ENCODE results near the gene ADAT3.

ADAT3 gene

GRCh38 chr19:1923319-1923718 lies 18.1 kb downstream of the ADAT3 start:
- peaks cover 8% of the 10 kb centered on the region for H3K27me3 ChIP-seq (ENCODE audit: control insufficient read depth, insufficient read depth, low read length, poor library complexity, severe bottlenecking)
- no peaks in the 10 kb centered on the region for H3K4me1 ChIP-seq (ENCODE audit: control insufficient read depth, insufficient read depth, low read length)
- H3K36me3 ChIP-seq (ENCODE audit: control insufficient read depth, insufficient read depth, low read length), result peaks cover 32% of the 10 kb centered on the region
- WGBS, 2 experiments, result 86 to 91% methylated on average over 8 of the region's 8 CpGs
- H3K27ac ChIP-seq (ENCODE audit: insufficient read depth, low read depth, low read length, poor library complexity, severe bottlenecking), result no peak overlapping the region
- H3K4me3 ChIP-seq (ENCODE audit: insufficient read depth, low read depth, low read length), result no peak overlapping the region
- no peaks in the 10 kb centered on the region for H3K9me3 ChIP-seq (ENCODE audit: control insufficient read depth, low read length)

- WGBS, 2 experiments, result 95% methylated on average over 35 of the region's 35 CpGs
- H3K27me3 ChIP-seq (ENCODE audit: control insufficient read depth, insufficient read depth, low read length, poor library complexity, severe bottlenecking), result peaks cover 17% of the 10 kb centered on the region
- no peak overlapping the region for H3K27ac ChIP-seq (ENCODE audit: insufficient read depth, low read depth, low read length, poor library complexity, severe bottlenecking)
- H3K4me1 ChIP-seq (ENCODE audit: control insufficient read depth, insufficient read depth, low read length), result no peaks in the 10 kb centered on the region
- peaks cover 24% of the 10 kb centered on the region for H3K36me3 ChIP-seq (ENCODE audit: control insufficient read depth, insufficient read depth, low read length)
- no peak overlapping the region for H3K4me3 ChIP-seq (ENCODE audit: insufficient read depth, low read depth, low read length)
- H3K9me3 ChIP-seq (ENCODE audit: control insufficient read depth, low read length), result no peaks in the 10 kb centered on the region
Measured at GRCh38 chr19:1924320-1924961, 19.2 kb downstream of the ADAT3 start.

- H3K4me1 ChIP-seq (ENCODE audit: control insufficient read depth, insufficient read depth, low read length), result no peaks in the 10 kb centered on the region
- 95 to 96% methylated on average over 14 to 16 of the region's 16 CpGs for WGBS, 2 experiments
- no peak overlapping the region for H3K27ac ChIP-seq (ENCODE audit: insufficient read depth, low read depth, low read length, poor library complexity, severe bottlenecking)
- H3K9me3 ChIP-seq (ENCODE audit: control insufficient read depth, low read length), result no peaks in the 10 kb centered on the region
- no peak overlapping the region for H3K4me3 ChIP-seq (ENCODE audit: insufficient read depth, low read depth, low read length)
- H3K36me3 ChIP-seq (ENCODE audit: control insufficient read depth, insufficient read depth, low read length), result peaks cover 24% of the 10 kb centered on the region
- H3K27me3 ChIP-seq (ENCODE audit: control insufficient read depth, insufficient read depth, low read length, poor library complexity, severe bottlenecking), result peaks cover 17% of the 10 kb centered on the region
Measured at GRCh38 chr19:1925544-1925943, 20.3 kb downstream of the ADAT3 start.

- no peaks in the 10 kb centered on the region for H3K9me3 ChIP-seq (ENCODE audit: control insufficient read depth, low read length)
- H3K4me1 ChIP-seq (ENCODE audit: control insufficient read depth, insufficient read depth, low read length), result no peaks in the 10 kb centered on the region
- H3K27ac ChIP-seq (ENCODE audit: insufficient read depth, low read depth, low read length, poor library complexity, severe bottlenecking), result no peak overlapping the region
- peaks cover 2% of the 10 kb centered on the region for H3K36me3 ChIP-seq (ENCODE audit: control insufficient read depth, insufficient read depth, low read length)
- no peak overlapping the region for H3K4me3 ChIP-seq (ENCODE audit: insufficient read depth, low read depth, low read length)
- H3K27me3 ChIP-seq (ENCODE audit: control insufficient read depth, insufficient read depth, low read length, poor library complexity, severe bottlenecking), result peaks cover 17% of the 10 kb centered on the region
- 22 to 24% methylated on average over 40 to 42 of the region's 42 CpGs for WGBS, 2 experiments
Measured at GRCh38 chr19:1929021-1929742, 24.0 kb downstream of the ADAT3 start.

- 94 to 98% methylated on average over 1 of the region's 1 CpG for WGBS, 2 experiments
- Histone ChIP-seq H3K4me1 (ENCODE audit: control insufficient read depth, insufficient read depth, low read length) (no peaks in the 10 kb centered on the region), H3K9me3 (ENCODE audit: control insufficient read depth, low read length) (no peaks in the 10 kb centered on the region), H3K27ac (ENCODE audit: insufficient read depth, low read depth, low read length, poor library complexity, severe bottlenecking) (no peak overlapping the region), H3K36me3 (ENCODE audit: control insufficient read depth, insufficient read depth, low read length) (no peaks in the 10 kb centered on the region), H3K4me3 (ENCODE audit: insufficient read depth, low read depth, low read length) (no peak overlapping the region), H3K27me3 (ENCODE audit: control insufficient read depth, insufficient read depth, low read length, poor library complexity, severe bottlenecking) (peaks cover 17% of the 10 kb centered on the region)
Measured at GRCh38 chr19:1931445-1931844, 26.2 kb downstream of the ADAT3 start.

- WGBS, 2 experiments, result 79 to 81% methylated on average over 8 of the region's 8 CpGs
- Histone ChIP-seq H3K4me1 (ENCODE audit: control insufficient read depth, insufficient read depth, low read length) (no peaks in the 10 kb centered on the region), H3K9me3 (ENCODE audit: control insufficient read depth, low read length) (no peaks in the 10 kb centered on the region), H3K36me3 (ENCODE audit: control insufficient read depth, insufficient read depth, low read length) (no peaks in the 10 kb centered on the region), H3K27me3 (ENCODE audit: control insufficient read depth, insufficient read depth, low read length, poor library complexity, severe bottlenecking) (peaks cover 17% of the 10 kb centered on the region), H3K27ac (ENCODE audit: insufficient read depth, low read depth, low read length, poor library complexity, severe bottlenecking) (no peak overlapping the region), H3K4me3 (ENCODE audit: insufficient read depth, low read depth, low read length) (no peak overlapping the region)
Measured at GRCh38 chr19:1932395-1932794, 27.2 kb downstream of the ADAT3 start.

- H3K9me3 ChIP-seq (ENCODE audit: control insufficient read depth, low read length), result no peaks in the 10 kb centered on the region
- no peak overlapping the region for H3K27ac ChIP-seq (ENCODE audit: insufficient read depth, low read depth, low read length, poor library complexity, severe bottlenecking)
- no peaks in the 10 kb centered on the region for H3K36me3 ChIP-seq (ENCODE audit: control insufficient read depth, insufficient read depth, low read length)
- 83 to 88% methylated on average over 7 of the region's 7 CpGs for WGBS, 2 experiments
- H3K4me1 ChIP-seq (ENCODE audit: control insufficient read depth, insufficient read depth, low read length), result no peaks in the 10 kb centered on the region
- no peak overlapping the region for H3K4me3 ChIP-seq (ENCODE audit: insufficient read depth, low read depth, low read length)
- peaks cover 10% of the 10 kb centered on the region for H3K27me3 ChIP-seq (ENCODE audit: control insufficient read depth, insufficient read depth, low read length, poor library complexity, severe bottlenecking)
Measured at GRCh38 chr19:1933244-1933643, 28.0 kb downstream of the ADAT3 start.

- H3K4me1 ChIP-seq (ENCODE audit: control insufficient read depth, insufficient read depth, low read length), result no peaks in the 10 kb centered on the region
- no peak overlapping the region for H3K27ac ChIP-seq (ENCODE audit: insufficient read depth, low read depth, low read length, poor library complexity, severe bottlenecking)
- no peaks in the 10 kb centered on the region for H3K36me3 ChIP-seq (ENCODE audit: control insufficient read depth, insufficient read depth, low read length)
- H3K9me3 ChIP-seq (ENCODE audit: control insufficient read depth, low read length), result no peaks in the 10 kb centered on the region
- H3K27me3 ChIP-seq (ENCODE audit: control insufficient read depth, insufficient read depth, low read length, poor library complexity, severe bottlenecking), result peaks cover 3% of the 10 kb centered on the region
- WGBS, 2 experiments, result 92 to 93% methylated on average over 8 of the region's 8 CpGs
- no peak overlapping the region for H3K4me3 ChIP-seq (ENCODE audit: insufficient read depth, low read depth, low read length)
Measured at GRCh38 chr19:1933942-1934341, 28.7 kb downstream of the ADAT3 start.

GRCh38 chr19:1935484-1936208 lies 30.4 kb downstream of the ADAT3 start:
- WGBS, 2 experiments, result 88 to 89% methylated on average over 11 of the region's 11 CpGs
- Histone ChIP-seq H3K27me3 (ENCODE audit: control insufficient read depth, insufficient read depth, low read length, poor library complexity, severe bottlenecking) (no peaks in the 10 kb centered on the region), H3K4me1 (ENCODE audit: control insufficient read depth, insufficient read depth, low read length) (no peaks in the 10 kb centered on the region), H3K4me3 (ENCODE audit: insufficient read depth, low read depth, low read length) (no peak overlapping the region), H3K27ac (ENCODE audit: insufficient read depth, low read depth, low read length, poor library complexity, severe bottlenecking) (no peak overlapping the region), H3K9me3 (ENCODE audit: control insufficient read depth, low read length) (no peaks in the 10 kb centered on the region), H3K36me3 (ENCODE audit: control insufficient read depth, insufficient read depth, low read length) (no peaks in the 10 kb centered on the region)

GRCh38 chr19:1936430-1936829 lies 31.2 kb downstream of the ADAT3 start:
- Histone ChIP-seq H3K4me3 (ENCODE audit: insufficient read depth, low read depth, low read length) (no peak overlapping the region), H3K36me3 (ENCODE audit: control insufficient read depth, insufficient read depth, low read length) (no peaks in the 10 kb centered on the region), H3K4me1 (ENCODE audit: control insufficient read depth, insufficient read depth, low read length) (no peaks in the 10 kb centered on the region), H3K27ac (ENCODE audit: insufficient read depth, low read depth, low read length, poor library complexity, severe bottlenecking) (no peak overlapping the region), H3K27me3 (ENCODE audit: control insufficient read depth, insufficient read depth, low read length, poor library complexity, severe bottlenecking) (no peaks in the 10 kb centered on the region), H3K9me3 (ENCODE audit: control insufficient read depth, low read length) (no peaks in the 10 kb centered on the region)
- 92 to 95% methylated on average over 3 of the region's 3 CpGs for WGBS, 2 experiments

Data from ectodermal cell (in vitro differentiated cells).